A673 (cell line): ENCODE data around the gene ZBTB6.

ENCODE experiments used
- CTCF ChIP-seq: fragments of 300-800, 200-600 bp; sonication (generic); conservative IDR thresholded peaks from 2 replicates; pipeline ENCODE4 v1.5.1; 2017; ENCODE audit warnings: low read depth, mild to moderate bottlenecking, antibody characterized with exemption, low read length, moderate library complexity, mixed read lengths
- EZH2 ChIP-seq: fragments of 200-600 bp; sonication (generic); IDR thresholded peaks from 2 replicates; pipeline ENCODE4 v1.6.1; 2017; ENCODE audit warnings: borderline replicate concordance, low read depth, mild to moderate bottlenecking, mixed read lengths, antibody characterized with exemption, low read length; ENCODE audit not compliant: poor library complexity, severe bottlenecking

GRCh38 chr9:122888480-122888879 is 24.6 kb downstream of the ZBTB6 start:
- TF ChIP-seq CTCF (no peak), EZH2 (no peak)
